Endothelial cell of umbilical vein (primary cell): ENCODE measurements around the gene STARD13. TPM values are rescaled to one million over a fixed set of nuclear protein-coding genes. Genes with fewer than 3 reads are reported as not detected.

Experiments used
- BruUV-seq: library from RNA; stranded (reverse); fragments of 400-500 nt; replicated peaks from 2 replicates; lab custom pipeline; 2021; lab: Mats Ljungman, UMichigan
- CTCF ChIA-PET: fragments of 300-600, 350-600 bp; sonication (Branson Sonifier 250); formaldehyde crosslinking; loops from one replicate; lab custom pipeline; 2021; ENCODE audit warnings: antibody characterized with exemption, inconsistent platforms; lab: Charles Lee
- POLR2A ChIA-PET: fragments of 300-600, 350-600 bp; sonication (Branson Sonifier 250); formaldehyde crosslinking; loops from one replicate; lab custom pipeline; 2021; ENCODE audit warnings: antibody characterized with exemption, inconsistent platforms; lab: Charles Lee
- DNase-seq: peaks from one replicate; pipeline ENCODE4 v3.0.0-alpha.2; 2011; ENCODE audit warnings: low read depth, low spot score
- FAIRE-seq: peaks from 2 replicates; lab custom pipeline; 2011; peaks lifted over from hg19 to GRCh38; lab: Jason Lieb, UNC
- H2AFZ ChIP-seq: 2 replicates; pipeline ENCODE4 v1.6.0; 2012; ENCODE audit warnings: low read depth, low read length, control low read depth, inconsistent platforms
- H3K27ac ChIP-seq: 2 replicates; pipeline ENCODE4 v1.5.1; 2011; ENCODE audit warnings: low read depth, mild to moderate bottlenecking, control low read depth, low read length, moderate library complexity; ENCODE audit not compliant: insufficient read depth
- H3K27me3 ChIP-seq, 2 experiments: 2 replicates each; pipeline versions ENCODE4 v1.6.0 to v1.6.1; 2011; ENCODE audit warnings: low read length in 2 of 2, mixed read lengths in 1 of 2; ENCODE audit not compliant: control insufficient read depth in 2 of 2, insufficient read depth in 2 of 2
- H3K36me3 ChIP-seq, 2 experiments: 2 replicates in 1 of 2; 3 replicates in 1 of 2; pipeline ENCODE4 v1.5.1; 2011; ENCODE audit warnings: low read length in 2 of 2, mild to moderate bottlenecking in 1 of 2, moderate library complexity in 1 of 2; ENCODE audit not compliant: control insufficient read depth in 2 of 2, insufficient read depth in 2 of 2; ENCODE audit errors: extremely low read depth in 1 of 2
- H3K4me1 ChIP-seq: 3 replicates; pipeline ENCODE4 v1.5.1; 2011; ENCODE audit warnings: mild to moderate bottlenecking, low read length; ENCODE audit not compliant: control insufficient read depth, insufficient read depth; ENCODE audit errors: extremely low read depth
- H3K4me2 ChIP-seq: 2 replicates; pipeline ENCODE4 v1.6.1; 2011; ENCODE audit warnings: low read length, control low read depth, mixed read lengths; ENCODE audit not compliant: insufficient read depth
- H3K4me3 ChIP-seq, 3 experiments: fragments of 200-600 bp in 1 of 3; sonication (generic), shearing (Covaris generic) in 1 of 3; replicated peaks in 1 of 3; 2 replicates each; pipeline ENCODE4 v1.5.1; 2011 to 2016; ENCODE audit warnings: control low read depth in 3 of 3, low read length in 3 of 3, mild to moderate bottlenecking in 2 of 3, inconsistent platforms in 1 of 3, low read depth in 1 of 3, moderate library complexity in 1 of 3; ENCODE audit not compliant: insufficient read depth in 1 of 3
- H3K79me2 ChIP-seq: 2 replicates; pipeline ENCODE4 v1.6.0; 2012; ENCODE audit warnings: low read length, inconsistent platforms; ENCODE audit not compliant: control insufficient read depth, insufficient read depth
- H3K9ac ChIP-seq: replicated peaks from 2 replicates; pipeline ENCODE3; 2011; ENCODE audit warnings: low read length, control low read depth; ENCODE audit not compliant: insufficient read depth; ENCODE audit errors: extremely low read depth
- H3K9me1 ChIP-seq: replicated peaks from 3 replicates; pipeline ENCODE4 v1.6.0; 2011; ENCODE audit warnings: mild to moderate bottlenecking, low read length; ENCODE audit not compliant: control insufficient read depth, insufficient read depth; ENCODE audit errors: extremely low read depth
- H3K9me3 ChIP-seq: replicated peaks from 2 replicates; pipeline ENCODE4 v1.5.1; 2012; ENCODE audit warnings: low read length, inconsistent platforms; ENCODE audit not compliant: control insufficient read depth, insufficient read depth
- H4K20me1 ChIP-seq: replicated peaks from 2 replicates; pipeline ENCODE3; 2011; ENCODE audit warnings: mild to moderate bottlenecking, low read length; ENCODE audit not compliant: control insufficient read depth, insufficient read depth; ENCODE audit errors: extremely low read depth
- FOS ChIP-seq: IDR thresholded peaks from 2 replicates; pipeline ENCODE4 v1.6.1; 2011; ENCODE audit warnings: mild to moderate bottlenecking, low read length, moderate library complexity, borderline replicate concordance; ENCODE audit not compliant: insufficient read depth
- GATA2 ChIP-seq: IDR thresholded peaks from 2 replicates; pipeline ENCODE4 v1.7.0; 2011; ENCODE audit warnings: low read depth, mild to moderate bottlenecking, moderate library complexity, mixed read lengths, low read length; ENCODE audit not compliant: insufficient read length, insufficient read depth
- MYC ChIP-seq: IDR thresholded peaks from one replicate; pipeline ENCODE4 v1.6.1; 2011; ENCODE audit warnings: mild to moderate bottlenecking, low read depth, low read length
- POLR2A ChIP-seq: IDR thresholded peaks from 2 replicates; pipeline ENCODE4 v1.6.1; 2012; ENCODE audit warnings: low read depth, mild to moderate bottlenecking, control low read depth, low read length
- POLR2AphosphoS5 ChIP-seq: IDR thresholded peaks from 2 replicates; pipeline ENCODE4 v1.6.1; 2012; ENCODE audit warnings: low read depth, mild to moderate bottlenecking, control low read depth, low read length, moderate library complexity; ENCODE audit not compliant: insufficient read depth
- dilution Hi-C: fragments of 300-500 bp; cut with MboI; formaldehyde crosslinking; loops from one replicate; pipeline ENCODE4 v1.15.0; 2019; ENCODE audit warnings: low sequenced_read_pairs; ENCODE audit not compliant: extremely low pct_ligation_motif_present
- intact Hi-C: fragments of 100-400 bp; cut with micrococcal nuclease; formaldehyde crosslinking; loops from one replicate; pipeline ENCODE4 v1.10.0; 2022
- polyA plus RNA-seq, 4 experiments: library from polyadenylated mRNA; depleted of rRNA in 3 of 4; stranded (reverse) in 3 of 4; unstranded in 1 of 4; fragments of >200 nt; gene quantifications; 2 replicates each; pipeline versions ENCODE4 v1.2.1 to v1.2.3, GENCODE V29; 2011 to 2012; ENCODE audit warnings: missing spikeins in 1 of 4
- total RNA-seq: library from RNA; stranded (reverse); gene quantifications from 2 replicates; pipeline ENCODE4 v1.2.3, GENCODE V29; 2021
- TF ChIP-seq, protein P1 (sequence below), 2 donors: IDR thresholded peaks; 1 replicate in 1 of 2; 2 replicates in 1 of 2; pipeline ENCODE4 v1.5.1; 2011; ENCODE audit warnings: low read length in 2 of 2, mild to moderate bottlenecking in 2 of 2, moderate library complexity in 2 of 2, control low read depth in 1 of 2, inconsistent platforms in 1 of 2, low read depth in 1 of 2; ENCODE audit not compliant: insufficient read depth in 1 of 2; ENCODE audit errors: extremely low read depth in 1 of 2

The STARD13 gene
- total and polyA plus RNA-seq, 2 donors (not counting 3 experiments of a cell fraction or from before 2014, with no cell fraction given), result 11.0 to 47.7 TPM

GRCh38 chr13:33217256-33217655 lies 68.3 kb downstream of the STARD13 start:
- dilution Hi-C loops (no loop called here), intact Hi-C loops (no loop called here)
- ChIA-PET POLR2A (no interaction called here), CTCF (interaction anchor here (1.9 kb wide), 1 partner anchor 11 kb away, joined by 7 read pairs; no protein-coding TSS in a partner anchor)
- H3K9me1 ChIP-seq, result no peaks in the 10 kb centered on the region
- TF ChIP-seq MYC, result no peak
- no peak for TF ChIP-seq POLR2A
- no peak for TF ChIP-seq POLR2AphosphoS5
- no peak for TF ChIP-seq GATA2
- no peak overlapping the region for H3K27ac ChIP-seq
- H3K27me3 ChIP-seq, result no peaks in the 10 kb centered on the region
- no peak overlapping the region for H3K4me3 ChIP-seq
- no peak overlapping the region for H3K4me2 ChIP-seq
- peaks cover 0 to 2% of the 10 kb centered on the region in 2 experiments for H3K36me3 ChIP-seq
- no peaks in the 10 kb centered on the region for H3K4me1 ChIP-seq
- H3K79me2 ChIP-seq, result peaks cover 89% of the 10 kb centered on the region
- DNase-seq (no peak), FAIRE-seq (no peak)
- H4K20me1 ChIP-seq, result no peaks in the 10 kb centered on the region
- H2AFZ ChIP-seq, result no peak overlapping the region
- no peak overlapping the region for H3K9ac ChIP-seq
- no TSS peak for BruUV-seq
- H3K9me3 ChIP-seq, result no peaks in the 10 kb centered on the region

DNA sequence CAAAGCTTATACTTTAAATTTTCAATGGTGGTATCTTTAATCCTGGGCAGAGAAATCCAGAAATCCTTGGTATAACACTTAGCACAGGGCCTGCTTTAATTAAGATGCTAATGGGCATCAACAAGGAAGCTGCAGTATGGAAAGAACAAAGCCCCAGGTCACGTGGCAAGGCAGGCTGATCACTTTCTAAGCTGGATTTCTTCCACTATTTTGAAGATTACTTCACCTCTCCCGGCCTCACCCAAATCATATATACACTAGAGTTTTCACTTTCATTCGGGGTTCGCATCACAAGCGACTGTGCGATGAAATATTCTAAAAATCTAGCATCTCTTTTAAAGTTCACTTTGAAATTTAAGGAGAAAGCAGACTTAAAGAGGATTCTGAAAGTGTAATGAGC lies 71.8 kb downstream of the STARD13 start:
- no peak overlapping the region for H3K27ac ChIP-seq
- ChIA-PET CTCF (interaction anchor here (0.7 to 1.5 kb wide), 6 partner anchors 8 to 54 kb away, joined by 3 to 5 read pairs (median 4); no protein-coding TSS in a partner anchor), POLR2A (no interaction called here)
- TF ChIP-seq, protein P1, sequence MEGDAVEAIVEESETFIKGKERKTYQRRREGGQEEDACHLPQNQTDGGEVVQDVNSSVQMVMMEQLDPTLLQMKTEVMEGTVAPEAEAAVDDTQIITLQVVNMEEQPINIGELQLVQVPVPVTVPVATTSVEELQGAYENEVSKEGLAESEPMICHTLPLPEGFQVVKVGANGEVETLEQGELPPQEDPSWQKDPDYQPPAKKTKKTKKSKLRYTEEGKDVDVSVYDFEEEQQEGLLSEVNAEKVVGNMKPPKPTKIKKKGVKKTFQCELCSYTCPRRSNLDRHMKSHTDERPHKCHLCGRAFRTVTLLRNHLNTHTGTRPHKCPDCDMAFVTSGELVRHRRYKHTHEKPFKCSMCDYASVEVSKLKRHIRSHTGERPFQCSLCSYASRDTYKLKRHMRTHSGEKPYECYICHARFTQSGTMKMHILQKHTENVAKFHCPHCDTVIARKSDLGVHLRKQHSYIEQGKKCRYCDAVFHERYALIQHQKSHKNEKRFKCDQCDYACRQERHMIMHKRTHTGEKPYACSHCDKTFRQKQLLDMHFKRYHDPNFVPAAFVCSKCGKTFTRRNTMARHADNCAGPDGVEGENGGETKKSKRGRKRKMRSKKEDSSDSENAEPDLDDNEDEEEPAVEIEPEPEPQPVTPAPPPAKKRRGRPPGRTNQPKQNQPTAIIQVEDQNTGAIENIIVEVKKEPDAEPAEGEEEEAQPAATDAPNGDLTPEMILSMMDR (IDR thresholded peaks at IDR 0.05; ENCODE audit: extremely low read depth in 1 of 2, insufficient read depth in 1 of 2, low read depth in 1 of 2, low read length in 2 of 2), result no peak
- TF ChIP-seq POLR2AphosphoS5 (no peak), FOS (no peak)
- H3K27me3 ChIP-seq, result no peaks in the 10 kb centered on the region
- BruUV-seq, result no TSS peak
- H3K79me2 ChIP-seq, result peaks cover 92% of the 10 kb centered on the region
- no peak overlapping the region for H2AFZ ChIP-seq
- intact Hi-C loops, result no loop called here
- no peak overlapping the region for H3K4me3 ChIP-seq
- no peak overlapping the region for H3K9ac ChIP-seq
- no peaks in the 10 kb centered on the region for H4K20me1 ChIP-seq
- H3K4me1 ChIP-seq, result no peaks in the 10 kb centered on the region
- H3K36me3 ChIP-seq, result peaks cover 0 to 2% of the 10 kb centered on the region in 2 experiments
- H3K4me2 ChIP-seq, result no peak overlapping the region
- H3K9me1 ChIP-seq, result no peaks in the 10 kb centered on the region
- no peak for FAIRE-seq
- no peaks in the 10 kb centered on the region for H3K9me3 ChIP-seq
- dilution Hi-C loops, result no loop called here
- no peak for DNase-seq
